ENCODE data around the gene EIF4A3. TPM values are rescaled to one million over a fixed set of nuclear protein-coding genes. Genes with fewer than 3 reads are reported as not detected.

EIF4A3 gene
- total RNA-seq, 4 donors from 2014 or later, result 69.0 to 112 (median 94.7) TPM

- TF ChIP-seq, protein P1, sequence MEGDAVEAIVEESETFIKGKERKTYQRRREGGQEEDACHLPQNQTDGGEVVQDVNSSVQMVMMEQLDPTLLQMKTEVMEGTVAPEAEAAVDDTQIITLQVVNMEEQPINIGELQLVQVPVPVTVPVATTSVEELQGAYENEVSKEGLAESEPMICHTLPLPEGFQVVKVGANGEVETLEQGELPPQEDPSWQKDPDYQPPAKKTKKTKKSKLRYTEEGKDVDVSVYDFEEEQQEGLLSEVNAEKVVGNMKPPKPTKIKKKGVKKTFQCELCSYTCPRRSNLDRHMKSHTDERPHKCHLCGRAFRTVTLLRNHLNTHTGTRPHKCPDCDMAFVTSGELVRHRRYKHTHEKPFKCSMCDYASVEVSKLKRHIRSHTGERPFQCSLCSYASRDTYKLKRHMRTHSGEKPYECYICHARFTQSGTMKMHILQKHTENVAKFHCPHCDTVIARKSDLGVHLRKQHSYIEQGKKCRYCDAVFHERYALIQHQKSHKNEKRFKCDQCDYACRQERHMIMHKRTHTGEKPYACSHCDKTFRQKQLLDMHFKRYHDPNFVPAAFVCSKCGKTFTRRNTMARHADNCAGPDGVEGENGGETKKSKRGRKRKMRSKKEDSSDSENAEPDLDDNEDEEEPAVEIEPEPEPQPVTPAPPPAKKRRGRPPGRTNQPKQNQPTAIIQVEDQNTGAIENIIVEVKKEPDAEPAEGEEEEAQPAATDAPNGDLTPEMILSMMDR (IDR thresholded peaks at IDR 0.05), result no peak
- TF ChIP-seq POLR2A (IDR thresholded peaks at IDR 0.05), result no peak
- no peak overlapping the region for H3K27ac ChIP-seq
- intact Hi-C loops (cut with DNase I), result no loop called here
- peaks cover 0 to 20% (median 0%) of the 10 kb centered on the region in 3 donors for H3K36me3 ChIP-seq
- peaks cover 0 to 7% (median 3%) of the 10 kb centered on the region in 3 donors for H3K4me1 ChIP-seq
- DNase-seq, result no peak
- no peaks in the 10 kb centered on the region for H3K9me3 ChIP-seq
- H3K27me3 ChIP-seq, result no peaks in the 10 kb centered on the region
- H3K4me3 ChIP-seq, result no peak overlapping the region
- 80 to 97% methylated on average over 6 to 14 of the region's 35 CpGs for WGBS, 2 donors
Observed at GRCh38 chr17:80118601-80119270, 28.2 kb downstream of the EIF4A3 start.

GRCh38 chr17:80117491-80118401, 29.2 kb downstream of the EIF4A3 start:
- intact Hi-C loops (cut with DNase I), result no loop called here
- DNase-seq, result no peak
- no peaks in the 10 kb centered on the region for H3K4me1 ChIP-seq
- H3K9me3 ChIP-seq, result no peaks in the 10 kb centered on the region
- no peaks in the 10 kb centered on the region for H3K27me3 ChIP-seq
- WGBS, 2 donors, result no CpG with 5 or more reads among the region's 31 CpGs
- TF ChIP-seq, protein P1 (IDR thresholded peaks at IDR 0.05), result no peak
- no peak for TF ChIP-seq POLR2A (IDR thresholded peaks at IDR 0.05)
- H3K4me3 ChIP-seq, result no peak overlapping the region
- no peak overlapping the region for H3K27ac ChIP-seq
- H3K36me3 ChIP-seq, result peaks cover 0 to 25% (median 0%) of the 10 kb centered on the region in 3 donors

- DNase-seq, result no peak
- intact Hi-C loops (cut with DNase I), result no loop called here
- 85 to 94% methylated on average over 3 to 4 of the region's 13 CpGs for WGBS, 2 donors
- Histone ChIP-seq H3K27me3 (no peaks in the 10 kb centered on the region), H3K9me3 (no peaks in the 10 kb centered on the region), H3K4me3 (no peak overlapping the region), H3K36me3 (peaks cover 0 to 32% (median 0%) of the 10 kb centered on the region in 3 donors), H3K4me1 (no peaks in the 10 kb centered on the region), H3K27ac (no peak overlapping the region)
- no peak for TF ChIP-seq POLR2A (IDR thresholded peaks at IDR 0.05)
- TF ChIP-seq, protein P1 (IDR thresholded peaks at IDR 0.05), result no peak
Observed at GRCh38 chr17:80116921-80117380, 30.0 kb downstream of the EIF4A3 start.

DNA sequence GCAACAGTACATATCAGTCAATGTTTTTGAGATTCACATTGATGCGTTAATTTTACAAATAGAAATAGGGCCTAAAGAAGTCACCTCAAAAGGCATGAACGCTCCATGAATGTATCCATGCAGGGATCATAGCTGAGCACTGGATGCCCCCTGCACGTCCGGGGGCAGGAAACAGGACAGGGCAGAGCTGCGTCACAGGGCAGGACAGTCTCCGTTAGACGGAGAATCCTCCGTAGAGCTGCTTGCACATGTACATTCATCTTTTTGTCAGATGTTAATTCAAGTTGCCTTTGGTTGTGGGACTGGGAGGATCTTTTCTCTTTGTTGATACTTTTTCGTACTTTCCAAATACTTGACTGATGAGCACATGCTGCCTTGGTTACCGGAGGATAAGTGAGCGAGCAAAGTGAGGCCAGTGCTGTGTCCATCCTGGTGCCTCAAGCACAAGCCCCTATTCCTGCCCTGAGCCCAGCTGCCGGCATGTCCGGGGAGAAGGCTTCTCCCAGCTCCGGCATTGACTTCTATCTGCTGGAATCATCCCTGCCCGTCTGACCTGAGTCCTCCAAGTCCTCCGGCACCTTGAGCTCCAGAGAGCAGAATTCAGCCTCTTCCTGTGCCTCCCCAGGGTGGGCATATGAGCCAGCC, 30.5 kb downstream of the EIF4A3 start:
- Histone ChIP-seq H3K27me3 (no peaks in the 10 kb centered on the region), H3K9me3 (no peaks in the 10 kb centered on the region), H3K4me3 (no peak overlapping the region), H3K36me3 (peaks cover 0 to 35% (median 0%) of the 10 kb centered on the region in 3 donors), H3K4me1 (no peaks in the 10 kb centered on the region), H3K27ac (no peak overlapping the region)
- intact Hi-C loops (cut with DNase I), result no loop called here
- 73 to 80% methylated on average over 11 to 16 of the region's 16 CpGs for WGBS, 2 donors
- no peak for TF ChIP-seq POLR2A (IDR thresholded peaks at IDR 0.05)
- TF ChIP-seq, protein P1 (IDR thresholded peaks at IDR 0.05), result no peak
- DNase-seq, result no peak

All from esophagus squamous epithelium (tissue), 5 donors.